GM10248 (cell line): ENCODE results near the gene MPPED2.

Experiments used
- CTCF ChIA-PET: fragments of 300-600 bp; sonication (Branson Sonifier 250); formaldehyde crosslinking; extraction: SDS; loops from one replicate; lab custom pipeline; 2021; ENCODE audit warnings: antibody characterized with exemption; lab: Yijun Ruan, JAX
- POLR2A ChIA-PET: fragments of 350-650 bp; sonication (Branson Sonifier 250); formaldehyde crosslinking; extraction: SDS; loops from one replicate; lab custom pipeline; 2020; ENCODE audit warnings: antibody characterized with exemption; lab: Yijun Ruan, JAX
- DNase-seq: peaks from one replicate; pipeline ENCODE4 v3.0.0; 2012; ENCODE audit errors: extremely low spot score
- CTCF ChIP-seq: IDR thresholded peaks from 2 replicates; pipeline ENCODE4 v1.5.1; 2012; ENCODE audit warnings: mild to moderate bottlenecking, low read depth; ENCODE audit errors: extremely low read depth, missing control alignments, control extremely low read depth

The MPPED2 gene

GRCh38 chr11:30467176-30467575, 119.0 kb downstream of the MPPED2 start:
- no peak for TF ChIP-seq CTCF
- DNase-seq: no peak
- CTCF ChIA-PET: no interaction called here
- POLR2A ChIA-PET: no interaction called here

GRCh38 chr11:30465623-30466022, 120.5 kb downstream of the MPPED2 start:
- no peak for DNase-seq
- CTCF ChIA-PET: interaction anchor here (1.2 kb wide), 1 partner anchor 8 kb away, joined by 3 read pairs; no protein-coding TSS in a partner anchor
- no peak for TF ChIP-seq CTCF
- POLR2A ChIA-PET: no interaction called here

GRCh38 chr11:30465192-30465591, 121.0 kb downstream of the MPPED2 start:
- TF ChIP-seq CTCF: no peak
- DNase-seq: no peak
- ChIA-PET POLR2A (no interaction called here), CTCF (interaction anchor here (1.2 kb wide), 1 partner anchor 8 kb away, joined by 3 read pairs; no protein-coding TSS in a partner anchor)

DNA sequence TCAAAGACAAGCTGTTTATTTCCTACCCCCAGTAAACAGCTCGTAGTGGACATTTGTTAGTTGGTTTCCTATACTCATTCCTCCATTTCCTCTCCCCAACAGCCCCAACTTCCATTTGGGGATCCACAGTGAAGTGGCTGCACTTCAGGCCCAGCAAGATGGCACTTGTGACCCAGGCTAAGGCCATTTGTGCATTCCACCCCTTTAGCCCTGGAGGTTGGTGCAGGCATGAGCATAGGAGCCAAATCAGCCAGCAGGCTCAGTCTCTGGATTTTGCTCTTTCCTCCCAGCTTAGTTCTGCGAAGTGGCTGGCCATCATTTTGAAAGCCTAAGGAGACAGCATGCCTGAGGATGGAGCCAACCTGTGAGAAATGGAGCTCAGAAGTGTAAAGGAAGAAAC, 122.9 kb downstream of the MPPED2 start:
- no peak for DNase-seq
- CTCF ChIA-PET: interaction anchor here (0.8 kb wide), 1 partner anchor 11 kb away, joined by 3 read pairs; no protein-coding TSS in a partner anchor
- POLR2A ChIA-PET: no interaction called here
- no peak for TF ChIP-seq CTCF

- TF ChIP-seq CTCF: no peak
- DNase-seq: no peak
- POLR2A ChIA-PET: no interaction called here
- CTCF ChIA-PET: no interaction called here
Observed at GRCh38 chr11:30462421-30462820, 123.7 kb downstream of the MPPED2 start.

GRCh38 chr11:30459821-30460220, 126.3 kb downstream of the MPPED2 start:
- ChIA-PET CTCF (interaction anchor here (1.2 kb wide), 1 partner anchor 9 kb away, joined by 3 read pairs; no protein-coding TSS in a partner anchor), POLR2A (no interaction called here)
- no peak for TF ChIP-seq CTCF
- DNase-seq: no peak

GRCh38 chr11:30459306-30459705, 126.8 kb downstream of the MPPED2 start:
- ChIA-PET POLR2A (no interaction called here), CTCF (no interaction called here)
- no peak for DNase-seq
- TF ChIP-seq CTCF: no peak
